Parathyroid adenoma (tissue), 2 donors: Measurements from ENCODE around the gene GLOD5.

Experiments
- H2AFZ ChIP-seq: fragments of 300-600 bp; sonication (generic); one replicate; pipeline ENCODE4 v1.7.0; 2017; ENCODE audit warnings: antibody characterized with exemption, mild to moderate bottlenecking
- H3K27ac ChIP-seq: fragments of 300-600 bp; sonication (generic); one replicate; pipeline ENCODE4 v1.7.0; 2017
- H3K27me3 ChIP-seq: fragments of 300-600 bp; sonication (generic); one replicate; pipeline ENCODE4 v1.7.0; 2017; ENCODE audit warnings: low read length; ENCODE audit not compliant: control insufficient read depth, insufficient read depth
- H3K36me3 ChIP-seq: fragments of 300-600 bp; sonication (generic); one replicate; pipeline ENCODE4 v1.7.0; 2017; ENCODE audit warnings: low read length; ENCODE audit not compliant: control insufficient read depth, insufficient read depth
- H3K4me1 ChIP-seq: fragments of 300-600 bp; sonication (generic); one replicate; pipeline ENCODE4 v1.7.0; 2017; ENCODE audit warnings: control low read depth
- H3K4me2 ChIP-seq: fragments of 300-600 bp; sonication (generic); one replicate; pipeline ENCODE4 v1.7.0; 2017; ENCODE audit warnings: low read length
- H3K4me3 ChIP-seq: fragments of 300-600 bp; sonication (generic); one replicate; pipeline ENCODE4 v1.7.0; 2017; ENCODE audit warnings: low read depth, low read length
- H3K79me2 ChIP-seq: fragments of 300-600 bp; sonication (generic); one replicate; pipeline ENCODE4 v1.7.0; 2017; ENCODE audit warnings: control low read depth
- H3K9ac ChIP-seq: fragments of 300-600 bp; sonication (generic); one replicate; pipeline ENCODE4 v1.7.0; 2017; ENCODE audit warnings: mild to moderate bottlenecking
- H3K9me3 ChIP-seq: fragments of 300-600 bp; sonication (generic); one replicate; pipeline ENCODE4 v1.7.0; 2017; ENCODE audit warnings: low read length; ENCODE audit not compliant: control insufficient read depth
- CTCF ChIP-seq: fragments of 300-600 bp; sonication (generic); IDR thresholded peaks from one replicate; pipeline ENCODE4 v1.7.0; 2017; ENCODE audit warnings: antibody characterized with exemption, mild to moderate bottlenecking
- donor health status: primary hyperparathyroidism.

The GLOD5 gene

GRCh38 chrX:48794911-48795515 lies 33.5 kb downstream of the GLOD5 start:
- Histone ChIP-seq H3K4me3 (no peak overlapping the region), H3K27ac (no peak overlapping the region)

GRCh38 chrX:48798318-48798717 lies 36.8 kb downstream of the GLOD5 start:
- no peak overlapping the region for H3K4me2 ChIP-seq

More at GRCh38 chrX:48794911-48795515, 33.5 kb downstream of the GLOD5 start:
- no peak overlapping the region for H2AFZ ChIP-seq
- no peak for TF ChIP-seq CTCF
- H3K4me2 ChIP-seq: no peak overlapping the region
- H3K27me3 ChIP-seq: no peaks in the 10 kb centered on the region
- H3K79me2 ChIP-seq: no peaks in the 10 kb centered on the region
- no peaks in the 10 kb centered on the region for H3K36me3 ChIP-seq
- no peak overlapping the region for H3K9ac ChIP-seq
- no peaks in the 10 kb centered on the region for H3K4me1 ChIP-seq
- H3K9me3 ChIP-seq: no peaks in the 10 kb centered on the region

GRCh38 chrX:48800574-48801279 lies 39.2 kb downstream of the GLOD5 start:
- peak overlapping the region; percentile 75 for H3K4me3 ChIP-seq
- H3K79me2 ChIP-seq: no peaks in the 10 kb centered on the region
- no peaks in the 10 kb centered on the region for H3K4me1 ChIP-seq
- no peaks in the 10 kb centered on the region for H3K27me3 ChIP-seq
- no peaks in the 10 kb centered on the region for H3K9me3 ChIP-seq
- H3K4me2 ChIP-seq: peak overlapping the region; percentile 87
- no peak overlapping the region for H3K9ac ChIP-seq
- H2AFZ ChIP-seq: peak overlapping the region; percentile 87
- H3K27ac ChIP-seq: peak overlapping the region; percentile 95
- H3K36me3 ChIP-seq: no peaks in the 10 kb centered on the region
- TF ChIP-seq CTCF: no peak

More at GRCh38 chrX:48798318-48798717, 36.8 kb downstream of the GLOD5 start:
- H3K27ac ChIP-seq: no peak overlapping the region
- H3K27me3 ChIP-seq: no peaks in the 10 kb centered on the region
- H2AFZ ChIP-seq: no peak overlapping the region
- no peak overlapping the region for H3K9ac ChIP-seq
- H3K4me3 ChIP-seq: no peak overlapping the region
- no peaks in the 10 kb centered on the region for H3K36me3 ChIP-seq
- no peaks in the 10 kb centered on the region for H3K9me3 ChIP-seq
- H3K4me1 ChIP-seq: no peaks in the 10 kb centered on the region
- no peak for TF ChIP-seq CTCF
- H3K79me2 ChIP-seq: no peaks in the 10 kb centered on the region

GRCh38 chrX:48801280-48802088 lies 39.9 kb downstream of the GLOD5 start, which contains the start of gene HDAC6:
Gene HDAC6 (plus strand): TSS chrX:48802067. CDS start chrX:48802693, 626 bp downstream.
- Histone ChIP-seq H3K27ac (peak within 1 kb of the TSS; percentile 96), H3K79me2 (no peaks in the 10 kb centered on the region), H3K27me3 (no peaks in the 10 kb centered on the region), H3K36me3 (no peaks in the 10 kb centered on the region), H3K9ac (peak within 1 kb of the TSS; percentile 40), H3K9me3 (no peaks in the 10 kb centered on the region), H3K4me1 (no peaks in the 10 kb centered on the region), H2AFZ (peak within 1 kb of the TSS; percentile 87), H3K4me2 (peak within 1 kb of the TSS; percentile 87), H3K4me3 (peak within 1 kb of the TSS; percentile 84)
- no peak for TF ChIP-seq CTCF
